CD4-positive, alpha-beta T cell treated with Interleukin-15 for 1 hour (primary cell): ENCODE data around the gene CBR3.

Experiments
- DNase-seq: peaks from one replicate; pipeline ENCODE4 v3.0.0-alpha.2; 2020

The CBR3 gene

DNA sequence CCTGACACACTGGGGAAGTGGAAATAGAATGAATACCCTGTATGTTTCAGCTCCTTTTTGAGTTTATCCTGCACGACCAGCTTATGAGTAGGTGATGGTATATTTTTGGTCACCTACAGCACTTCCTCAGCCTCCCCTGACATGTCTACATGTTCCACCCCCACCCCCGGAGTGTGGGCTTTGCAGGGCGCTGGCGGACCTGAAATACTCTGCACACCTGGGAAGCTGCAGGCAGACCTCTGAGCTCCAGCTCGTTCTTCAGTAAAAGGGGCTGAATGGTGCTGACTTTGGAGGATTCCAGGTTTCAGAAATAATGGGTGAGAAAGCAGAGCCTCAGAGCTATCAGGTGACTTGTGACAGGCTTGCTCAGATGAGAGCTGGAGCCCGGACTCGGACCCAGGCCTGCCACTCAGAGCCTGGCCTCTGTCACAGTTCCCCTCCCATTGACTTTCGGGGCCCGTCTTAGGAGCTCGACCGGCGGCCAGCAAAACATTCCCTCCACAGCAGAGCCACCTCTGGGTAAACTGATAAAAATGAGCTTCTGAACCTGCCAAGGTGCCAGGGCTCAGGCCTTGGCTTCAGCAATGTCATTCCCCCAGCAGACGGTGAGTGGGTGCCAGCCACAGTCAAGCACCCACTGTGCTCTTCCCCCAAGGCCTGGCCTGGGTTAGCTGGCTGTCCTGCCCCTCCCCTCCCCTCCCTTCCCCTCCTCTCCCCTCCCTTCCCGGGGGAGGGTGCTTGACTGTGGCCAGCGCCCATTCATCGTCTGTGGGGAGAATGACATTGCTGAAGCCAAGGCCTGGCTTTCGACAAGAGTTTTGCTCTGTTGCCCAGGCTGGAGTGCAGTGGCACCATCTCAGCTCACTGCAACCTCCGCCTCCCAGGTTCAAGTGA, 51.9 kb downstream of the CBR3 start:
- no peak for DNase-seq

DNA sequence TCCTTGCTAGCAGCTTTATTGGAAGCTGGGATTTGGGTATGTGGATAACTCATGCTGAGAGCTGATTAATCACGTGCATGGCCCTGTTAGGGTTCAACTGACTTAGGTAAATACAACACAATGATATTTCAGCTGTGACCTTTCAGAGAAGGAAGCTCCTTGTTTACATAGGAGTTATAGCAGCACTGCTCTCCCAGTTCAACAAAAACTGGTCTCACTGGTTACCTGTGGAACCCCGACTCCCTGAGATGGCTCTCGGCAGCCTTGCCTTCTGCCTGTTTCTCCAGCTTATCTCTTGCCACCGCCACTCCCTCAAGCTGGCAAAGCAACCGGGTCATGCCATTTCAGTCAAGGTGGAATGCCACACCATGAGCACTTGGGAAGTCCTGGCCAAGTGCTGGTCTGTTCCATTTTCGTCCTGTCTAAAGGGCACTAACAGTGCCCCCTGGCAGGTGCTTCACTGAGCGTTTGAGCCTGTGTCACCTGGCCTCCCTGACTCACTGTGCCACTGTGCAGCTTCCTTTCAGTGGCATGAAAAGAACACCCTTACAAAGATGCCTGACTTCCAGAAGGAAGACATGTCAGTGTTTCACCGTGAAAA, 53.3 kb downstream of the CBR3 start:
- no peak for DNase-seq

- no peak for DNase-seq
Observed at GRCh38 chr21:36188937-36189336, 54.1 kb downstream of the CBR3 start.

DNA sequence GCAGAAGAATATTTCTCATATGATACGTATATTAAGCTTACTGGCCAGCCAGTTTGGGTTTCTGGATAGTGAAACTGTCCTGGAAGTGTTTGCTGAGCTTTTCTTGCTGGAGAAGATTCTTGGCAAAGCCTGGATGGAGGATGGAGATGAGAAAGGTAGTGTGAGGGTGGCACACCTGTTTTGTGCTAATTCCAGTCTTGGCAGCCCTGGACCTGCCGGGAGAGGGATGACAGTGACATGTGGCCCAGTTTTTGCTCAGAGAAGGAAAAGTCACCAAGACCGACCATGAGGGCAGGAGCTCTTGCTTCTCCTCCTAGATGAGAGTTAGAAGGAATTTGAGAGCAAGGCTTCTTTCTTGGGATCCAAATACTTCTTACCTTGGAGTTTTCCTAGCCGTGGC, 55.9 kb downstream of the CBR3 start:
- no peak for DNase-seq

DNA sequence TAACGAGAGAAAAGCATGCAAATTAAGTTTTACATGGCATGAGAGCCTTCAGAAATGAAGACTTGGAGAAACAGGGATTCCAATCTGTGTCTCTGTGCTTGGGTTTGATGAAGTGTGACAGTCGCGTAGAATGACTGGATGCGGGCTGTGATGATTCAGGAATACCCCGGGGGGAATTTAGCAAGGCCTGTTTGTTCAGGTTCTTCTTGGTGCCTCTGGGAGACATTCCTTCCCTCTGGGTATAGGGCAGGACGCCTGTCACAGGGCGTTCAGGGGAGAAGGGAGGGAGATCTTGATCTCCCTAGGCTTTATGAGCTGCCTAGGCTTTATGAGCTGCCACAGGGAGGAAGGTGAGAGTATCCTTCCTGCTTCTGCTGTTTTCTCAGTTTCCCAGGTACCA, 58.3 kb downstream of the CBR3 start:
- DNase-seq, result no peak

GRCh38 chr21:36194024-36194423, 59.1 kb downstream of the CBR3 start:
- no peak for DNase-seq

DNA sequence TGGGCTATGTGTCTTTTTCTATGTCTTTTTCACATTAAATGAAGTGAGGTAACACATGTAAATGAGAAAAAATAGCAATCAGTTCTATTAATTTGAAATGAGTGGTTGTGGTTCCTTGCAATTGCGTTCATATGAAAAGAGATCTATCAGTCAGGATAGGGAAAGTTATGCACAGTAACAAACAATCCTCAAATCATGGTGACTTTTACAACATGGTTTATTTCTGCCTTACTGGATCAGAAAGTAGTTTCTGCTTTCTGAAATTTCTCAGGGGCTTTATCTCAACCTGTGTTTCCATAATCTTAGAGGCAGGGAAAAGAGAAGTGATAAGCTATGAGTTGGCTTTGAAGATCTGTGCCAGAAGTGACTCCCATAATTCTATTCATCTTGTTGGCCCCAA, 60.7 kb downstream of the CBR3 start:
- DNase-seq, result no peak
